CD14-positive monocyte (primary cell): ENCODE measurements around the gene SPAG16. TPM values are rescaled to one million over a fixed set of nuclear protein-coding genes. Genes with fewer than 3 reads are reported as not detected.
"Not testable (repeated sequence)": the region's sequence is repeated elsewhere in the genome, so short reads cannot be mapped to it uniquely, and the experiment has no call there.

Experiments used
- DNase-seq, 3 donors: peaks; one replicate each; pipeline ENCODE4 v3.0.0-alpha.2; 2011 to 2022
- H2AFZ ChIP-seq: 2 replicates; pipeline ENCODE4 v1.6.0; 2012; ENCODE audit warnings: mild to moderate bottlenecking, low read depth, low read length, inconsistent platforms; ENCODE audit not compliant: insufficient read depth, poor library complexity, severe bottlenecking
- H3K27ac ChIP-seq, 2 donors: 1 replicate in 1 of 2; 2 replicates in 1 of 2; pipeline ENCODE4 v1.5.1; 2012 to 2013; ENCODE audit warnings: low read length in 2 of 2, control low read depth in 1 of 2, inconsistent platforms in 1 of 2, low read depth in 1 of 2, mild to moderate bottlenecking in 1 of 2
- H3K27me3 ChIP-seq, 2 donors: one replicate each; pipeline versions ENCODE4 v1.6.0 to v1.6.1; 2011 to 2013; ENCODE audit warnings: low read length in 2 of 2; ENCODE audit not compliant: control insufficient read depth in 2 of 2, insufficient read depth in 2 of 2
- H3K36me3 ChIP-seq, 2 donors: replicated peaks in 1 of 2; 1 replicate in 1 of 2; 2 replicates in 1 of 2; pipeline versions ENCODE4 v1.5.1 to v1.6.1; 2012 to 2013; ENCODE audit warnings: low read length in 2 of 2, control low read depth in 1 of 2, inconsistent platforms in 1 of 2, mild to moderate bottlenecking in 1 of 2; ENCODE audit not compliant: insufficient read depth in 2 of 2, control insufficient read depth in 1 of 2
- H3K4me1 ChIP-seq, 2 donors: 1 replicate in 1 of 2; 2 replicates in 1 of 2; pipeline versions ENCODE4 v1.5.1 to v1.6.1; 2012 to 2013; ENCODE audit warnings: low read length in 2 of 2, control low read depth in 1 of 2, inconsistent platforms in 1 of 2, mild to moderate bottlenecking in 1 of 2, moderate library complexity in 1 of 2; ENCODE audit not compliant: insufficient read depth in 2 of 2, control insufficient read depth in 1 of 2
- H3K4me2 ChIP-seq: replicated peaks from 2 replicates; pipeline ENCODE3; 2012; ENCODE audit warnings: low read length, moderate library complexity, mild to moderate bottlenecking; ENCODE audit not compliant: poor library complexity, severe bottlenecking; ENCODE audit errors: extremely low read depth
- H3K4me3 ChIP-seq, 3 experiments: fragments of 200-600 bp in 1 of 3; sonication (generic) in 1 of 3; replicated peaks in 1 of 3; 1 replicate in 2 of 3; 2 replicates in 1 of 3; pipeline ENCODE4 v1.5.1; 2011 to 2013; ENCODE audit warnings: low read length in 3 of 3, mild to moderate bottlenecking in 3 of 3, control low read depth in 2 of 3, low read depth in 2 of 3, inconsistent platforms in 1 of 3, moderate library complexity in 1 of 3
- H3K79me2 ChIP-seq: 2 replicates; pipeline ENCODE4 v1.6.0; 2012; ENCODE audit warnings: mild to moderate bottlenecking, control low read depth, inconsistent platforms, low read length, moderate library complexity; ENCODE audit not compliant: insufficient read depth
- H3K9ac ChIP-seq: 2 replicates; pipeline ENCODE4 v1.6.0; 2017; ENCODE audit warnings: low read length, mild to moderate bottlenecking; ENCODE audit not compliant: insufficient read depth, poor library complexity, severe bottlenecking
- H3K9me3 ChIP-seq, 2 donors: replicated peaks in 1 of 2; 1 replicate in 1 of 2; 2 replicates in 1 of 2; pipeline versions ENCODE4 v1.5.1 to v1.6.1; 2012 to 2013; ENCODE audit warnings: low read length in 2 of 2, control low read depth in 1 of 2; ENCODE audit not compliant: control insufficient read depth in 1 of 2, insufficient read depth in 1 of 2
- H4K20me1 ChIP-seq: 2 replicates; pipeline ENCODE4 v1.6.0; 2012; ENCODE audit warnings: mild to moderate bottlenecking, low read length, control low read depth, moderate library complexity; ENCODE audit not compliant: insufficient read depth
- H3K27ac Mint-ChIP-seq, 7 donors: one replicate each; pipeline ENCODE4 v1.8.0; 2020; ENCODE audit warnings: mild to moderate bottlenecking in 7 of 7, mixed read lengths in 7 of 7, moderate library complexity in 6 of 7, inconsistent platforms in 2 of 7
- H3K27me3 Mint-ChIP-seq, 3 donors: one replicate each; pipeline ENCODE4 v1.8.0; 2021 to 2022; ENCODE audit warnings: low read depth in 3 of 3, mild to moderate bottlenecking in 3 of 3, mixed read lengths in 3 of 3, moderate library complexity in 3 of 3, inconsistent platforms in 1 of 3
- H3K36me3 Mint-ChIP-seq, 2 donors: one replicate each; pipeline ENCODE4 v1.8.0; 2020; ENCODE audit warnings: mixed read lengths in 2 of 2, inconsistent platforms in 1 of 2, mild to moderate bottlenecking in 1 of 2
- H3K4me1 Mint-ChIP-seq: one replicate; pipeline ENCODE4 v1.8.0; 2020; ENCODE audit warnings: mild to moderate bottlenecking, mixed read lengths
- H3K4me3 Mint-ChIP-seq, 2 donors: one replicate each; pipeline ENCODE4 v1.8.0; 2020; ENCODE audit warnings: mild to moderate bottlenecking in 2 of 2, mixed read lengths in 2 of 2, moderate library complexity in 1 of 2
- H3K9me3 Mint-ChIP-seq, 7 donors: one replicate each; pipeline ENCODE4 v1.8.0; 2020 to 2022; ENCODE audit warnings: mixed read lengths in 7 of 7, mild to moderate bottlenecking in 6 of 7, moderate library complexity in 6 of 7, inconsistent platforms in 2 of 7
- WGBS: methylation state at CpG from one replicate; pipeline ENCODE4 v1.1.5; 2013; ENCODE audit warnings: missing lambda C conversion rate; ENCODE audit not compliant: insufficient coverage; 5-methylcytosine and 5-hydroxymethylcytosine counted together
- intact Hi-C, 2 donors: fragments of 100-400 bp; cut with micrococcal nuclease; formaldehyde crosslinking; loops; one replicate each; pipeline versions ENCODE4 v1.15.0 to v1.15.1; 2023
- polyA plus RNA-seq, 3 donors: library from polyadenylated mRNA; depleted of rRNA in 1 of 3; unstranded in 2 of 3; stranded (reverse) in 1 of 3; fragments of 300-500 nt in 2 of 3; fragments of >200 nt in 1 of 3; fragmentation: Illumina TruSeq in 2 of 3; gene quantifications; 1 replicate in 2 of 3; 2 replicates in 1 of 3; pipeline ENCODE4 v1.2.3, GENCODE V29; 2012 to 2021
- TF ChIP-seq, protein P1 (sequence below): fragments of 200-600 bp; IDR thresholded peaks from one replicate; pipeline ENCODE4 v1.8.0; 2022; ENCODE audit warnings: antibody characterized with exemption, mild to moderate bottlenecking

Gene SPAG16
- polyA plus RNA-seq, 3 donors, result 0.12 to 0.30 TPM; not detected in 1

DNA sequence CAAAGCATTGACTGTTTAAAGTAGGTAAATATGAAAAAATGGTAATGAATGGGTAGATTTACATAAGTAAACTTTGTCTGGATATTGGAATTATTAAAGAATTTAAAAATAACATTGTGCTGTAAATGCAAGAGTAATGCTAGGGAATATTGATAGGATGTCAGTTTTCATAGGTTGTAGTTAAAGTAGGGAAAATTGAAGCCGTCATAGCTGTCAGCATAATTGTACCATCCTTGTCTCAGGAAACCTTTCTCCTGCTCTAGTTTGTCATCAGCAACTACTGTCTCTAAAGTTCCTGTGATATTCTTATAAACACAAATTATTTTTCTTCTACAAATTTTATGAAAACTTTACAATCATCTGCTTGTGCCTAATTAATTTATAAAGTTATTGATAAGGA lies 10.1 kb upstream of the SPAG16 start:
- no peak overlapping the region for H3K4me3 Mint-ChIP-seq

DNA sequence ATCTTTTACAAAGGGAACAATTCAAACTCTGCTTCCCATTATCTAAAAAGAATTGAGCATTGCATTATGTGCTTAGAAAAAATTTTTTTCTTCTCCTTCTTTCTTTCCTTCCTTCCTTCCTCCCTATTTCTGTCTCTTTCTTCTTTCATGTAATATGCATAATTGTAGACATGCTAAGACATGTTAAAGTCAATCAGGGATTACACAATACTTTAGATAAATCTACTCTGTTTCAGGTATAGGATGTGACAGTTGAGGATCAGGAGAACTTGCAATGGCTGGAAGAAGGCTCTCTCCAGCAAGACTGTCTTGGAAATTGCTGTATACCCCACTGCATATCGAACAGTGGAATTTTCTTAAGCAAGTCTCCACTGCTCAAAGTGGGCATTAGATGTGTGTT lies 9.0 kb upstream of the SPAG16 start:
- TF ChIP-seq, protein P1, sequence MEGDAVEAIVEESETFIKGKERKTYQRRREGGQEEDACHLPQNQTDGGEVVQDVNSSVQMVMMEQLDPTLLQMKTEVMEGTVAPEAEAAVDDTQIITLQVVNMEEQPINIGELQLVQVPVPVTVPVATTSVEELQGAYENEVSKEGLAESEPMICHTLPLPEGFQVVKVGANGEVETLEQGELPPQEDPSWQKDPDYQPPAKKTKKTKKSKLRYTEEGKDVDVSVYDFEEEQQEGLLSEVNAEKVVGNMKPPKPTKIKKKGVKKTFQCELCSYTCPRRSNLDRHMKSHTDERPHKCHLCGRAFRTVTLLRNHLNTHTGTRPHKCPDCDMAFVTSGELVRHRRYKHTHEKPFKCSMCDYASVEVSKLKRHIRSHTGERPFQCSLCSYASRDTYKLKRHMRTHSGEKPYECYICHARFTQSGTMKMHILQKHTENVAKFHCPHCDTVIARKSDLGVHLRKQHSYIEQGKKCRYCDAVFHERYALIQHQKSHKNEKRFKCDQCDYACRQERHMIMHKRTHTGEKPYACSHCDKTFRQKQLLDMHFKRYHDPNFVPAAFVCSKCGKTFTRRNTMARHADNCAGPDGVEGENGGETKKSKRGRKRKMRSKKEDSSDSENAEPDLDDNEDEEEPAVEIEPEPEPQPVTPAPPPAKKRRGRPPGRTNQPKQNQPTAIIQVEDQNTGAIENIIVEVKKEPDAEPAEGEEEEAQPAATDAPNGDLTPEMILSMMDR, result no peak
- Histone ChIP-seq H3K79me2 (no peaks in the 10 kb centered on the region), H4K20me1 (no peaks in the 10 kb centered on the region), H3K4me2 (no peak overlapping the region), H2AFZ (no peak overlapping the region), H3K27ac (no peak overlapping the region), H3K36me3 (no peaks in the 10 kb centered on the region), H3K27me3 (no peaks in the 10 kb centered on the region), H3K4me1 (no peaks in the 10 kb centered on the region), H3K9me3 (peaks cover 0 to 9% of the 10 kb centered on the region in 2 donors), H3K4me3 (no peak overlapping the region), H3K9ac (no peak overlapping the region)
- no peaks in the 10 kb centered on the region for H3K4me1 Mint-ChIP-seq
- no peak overlapping the region for H3K27ac Mint-ChIP-seq
- peaks cover 0 to 12% (median 9%) of the 10 kb centered on the region in 7 donors for H3K9me3 Mint-ChIP-seq
- WGBS, result no CpG with 5 or more reads among the region's 1 CpG
- H3K36me3 Mint-ChIP-seq, result no peaks in the 10 kb centered on the region
- intact Hi-C loops, result no loop called here
- H3K27me3 Mint-ChIP-seq, result peaks cover 0 to 2% (median 0%) of the 10 kb centered on the region in 3 donors
- H3K4me3 Mint-ChIP-seq, result no peak overlapping the region
- no peak for DNase-seq

More for the DNA sequence above, 10.1 kb upstream of the SPAG16 start:
- H3K79me2 ChIP-seq, result no peaks in the 10 kb centered on the region
- Mint-ChIP-seq H3K27ac (no peak overlapping the region), H3K9me3 (peaks cover 0 to 12% (median 9%) of the 10 kb centered on the region in 7 donors), H3K27me3 (peaks cover 0 to 2% (median 2%) of the 10 kb centered on the region in 3 donors), H3K36me3 (no peaks in the 10 kb centered on the region), H3K4me1 (no peaks in the 10 kb centered on the region)
- H3K36me3 ChIP-seq, result no peaks in the 10 kb centered on the region
- H3K9ac ChIP-seq, result no peak overlapping the region
- H3K4me3 ChIP-seq, result no peak overlapping the region
- peaks cover 0 to 9% of the 10 kb centered on the region in 2 donors for H3K9me3 ChIP-seq
- H3K27ac ChIP-seq, result no peak overlapping the region
- intact Hi-C loops, result no loop called here
- no peak overlapping the region for H3K4me2 ChIP-seq
- H4K20me1 ChIP-seq, result no peaks in the 10 kb centered on the region
- DNase-seq, result no peak
- H3K27me3 ChIP-seq, result no peaks in the 10 kb centered on the region
- no CpG with 5 or more reads among the region's 1 CpG for WGBS
- H2AFZ ChIP-seq, result no peak overlapping the region
- H3K4me1 ChIP-seq, result no peaks in the 10 kb centered on the region
- TF ChIP-seq, protein P1, result no peak

DNA sequence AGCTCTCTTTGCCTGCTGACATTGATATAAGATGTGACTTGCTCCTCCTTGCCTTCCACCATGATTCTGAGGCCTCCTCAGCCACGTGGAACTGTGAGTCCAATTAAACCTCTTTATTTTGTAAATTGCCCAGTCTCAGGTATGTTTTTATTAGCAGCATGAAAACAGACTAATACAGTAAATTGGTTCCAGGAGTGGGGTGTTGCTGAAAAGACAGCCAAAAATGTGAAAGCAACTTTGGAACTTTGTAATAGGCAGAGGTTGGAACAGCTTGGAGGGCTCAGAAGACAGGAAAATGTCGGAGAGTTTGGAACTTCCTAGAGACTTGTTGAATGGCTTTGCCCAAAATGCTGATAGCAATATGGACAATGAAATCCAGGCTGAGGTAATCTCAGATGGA lies 7.1 kb upstream of the SPAG16 start:
- DNase-seq, H3K4me3 Mint-ChIP-seq, H3K27ac Mint-ChIP-seq, H3K36me3 ChIP-seq, H3K4me2 ChIP-seq, H3K9ac ChIP-seq, H3K27ac ChIP-seq, H3K4me1 ChIP-seq, H3K9me3 ChIP-seq, intact Hi-C loops, H3K36me3 Mint-ChIP-seq, H2AFZ ChIP-seq, H3K27me3 Mint-ChIP-seq, H3K4me1 Mint-ChIP-seq, H3K27me3 ChIP-seq, H3K4me3 ChIP-seq, H3K79me2 ChIP-seq, H4K20me1 ChIP-seq: not testable (repeated sequence)
- WGBS, result 100% methylated on average over 1 of the region's 2 CpGs
- peaks cover 0 to 15% (median 9%) of the 10 kb centered on the region in 7 donors for H3K9me3 Mint-ChIP-seq
